Measurements from ENCODE around the gene PIM3.

GRCh38 chr22:49929994-49930575 lies 30.5 kb upstream of the PIM3 start:
- no peak for TF ChIP-seq JUND (IDR thresholded peaks at IDR 0.05; ENCODE audit: low read length)
- TF ChIP-seq, protein P1, sequence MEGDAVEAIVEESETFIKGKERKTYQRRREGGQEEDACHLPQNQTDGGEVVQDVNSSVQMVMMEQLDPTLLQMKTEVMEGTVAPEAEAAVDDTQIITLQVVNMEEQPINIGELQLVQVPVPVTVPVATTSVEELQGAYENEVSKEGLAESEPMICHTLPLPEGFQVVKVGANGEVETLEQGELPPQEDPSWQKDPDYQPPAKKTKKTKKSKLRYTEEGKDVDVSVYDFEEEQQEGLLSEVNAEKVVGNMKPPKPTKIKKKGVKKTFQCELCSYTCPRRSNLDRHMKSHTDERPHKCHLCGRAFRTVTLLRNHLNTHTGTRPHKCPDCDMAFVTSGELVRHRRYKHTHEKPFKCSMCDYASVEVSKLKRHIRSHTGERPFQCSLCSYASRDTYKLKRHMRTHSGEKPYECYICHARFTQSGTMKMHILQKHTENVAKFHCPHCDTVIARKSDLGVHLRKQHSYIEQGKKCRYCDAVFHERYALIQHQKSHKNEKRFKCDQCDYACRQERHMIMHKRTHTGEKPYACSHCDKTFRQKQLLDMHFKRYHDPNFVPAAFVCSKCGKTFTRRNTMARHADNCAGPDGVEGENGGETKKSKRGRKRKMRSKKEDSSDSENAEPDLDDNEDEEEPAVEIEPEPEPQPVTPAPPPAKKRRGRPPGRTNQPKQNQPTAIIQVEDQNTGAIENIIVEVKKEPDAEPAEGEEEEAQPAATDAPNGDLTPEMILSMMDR (IDR thresholded peaks at IDR 0.05; ENCODE audit: control extremely low read depth in 1 of 3, insufficient read depth in 1 of 3, low read depth in 1 of 3, low read length in 3 of 3): no peak
- TF ChIP-seq RAD21 (IDR thresholded peaks at IDR 0.05 in 1 of 2, conservative IDR thresholded peaks at IDR 0.05 in 1 of 2; ENCODE audit: low read depth in 2 of 2, low read length in 2 of 2): no peak
- TF ChIP-seq CTBP2 (IDR thresholded peaks at IDR 0.05; ENCODE audit: borderline replicate concordance, insufficient read depth, insufficient read length, low read length): no peak
- no peak for TF ChIP-seq POLR2A (IDR thresholded peaks at IDR 0.05; ENCODE audit: control extremely low read depth in 1 of 2, low read depth in 2 of 2, low read length in 2 of 2)
- no peak for TF ChIP-seq ATF3 (IDR thresholded peaks at IDR 0.05; ENCODE audit: insufficient read depth, low read depth, low read length)
- no peak for TF ChIP-seq SIN3A (conservative IDR thresholded peaks at IDR 0.05 in 1 of 2, IDR thresholded peaks at IDR 0.05 in 1 of 2; ENCODE audit: low read depth in 1 of 2, low read length in 2 of 2)
- TF ChIP-seq JUN (IDR thresholded peaks at IDR 0.05; ENCODE audit: low read depth, low read length): no peak

Data from H1 (cell line).